Measurements from ENCODE around the gene LCN1. TPM values are rescaled to one million over a fixed set of nuclear protein-coding genes. Genes with fewer than 3 reads are reported as not detected.
"Not testable (repeated sequence)": the region's sequence is repeated elsewhere in the genome, so short reads cannot be mapped to it uniquely, and the experiment has no call there.

Gene LCN1
- total and polyA plus RNA-seq, 2 of the 4 experiments (the other 2 are of a cell fraction) = not detected

GRCh38 chr9:135513351-135513846 lies 7.8 kb upstream of the LCN1 start:
- Histone ChIP-seq H3K4me1 (ENCODE audit: control insufficient read depth, insufficient read depth, low read length) (no peaks in the 10 kb centered on the region), H4K91ac (ENCODE audit: insufficient read depth, low read depth, low read length) (no peak overlapping the region), H3K27ac (ENCODE audit: insufficient read depth, low read length) (no peak overlapping the region), H3K4ac (ENCODE audit: low read depth, low read length) (no peak overlapping the region), H3K4me2 (ENCODE audit: low read depth, low read length) (no peak overlapping the region), H4K8ac (ENCODE audit: low read depth in 2 of 2, low read length in 2 of 2) (no peak overlapping the region), H3K36me3 (ENCODE audit: control insufficient read depth, insufficient read depth, low read length) (no peaks in the 10 kb centered on the region), H2AK5ac (ENCODE audit: low read depth, low read length) (no peak overlapping the region), H3K23ac (ENCODE audit: low read depth, low read length) (no peak overlapping the region), H3K9ac (ENCODE audit: low read depth, low read length) (no peak overlapping the region), H2AK9ac (replicated peaks; ENCODE audit: low read depth, low read length, poor library complexity) (no peak overlapping the region), H2AFZ (replicated peaks; ENCODE audit: low read length, poor library complexity) (no peak overlapping the region), H2BK120ac (ENCODE audit: low read depth, low read length) (no peak overlapping the region), H2BK15ac (ENCODE audit: low read depth, low read length) (no peak overlapping the region), H3K14ac (replicated peaks; ENCODE audit: low read depth, low read length) (no peak overlapping the region), H3K79me1 (ENCODE audit: low read depth in 1 of 2, low read length in 2 of 2) (no peaks in the 10 kb centered on the region), H2BK5ac (ENCODE audit: low read depth, low read length, poor library complexity, severe bottlenecking) (no peak overlapping the region), H3K56ac (ENCODE audit: extremely low read depth, insufficient read depth, low read length) (no peak overlapping the region), H3K4me3 (ENCODE audit: insufficient read depth, low read depth, low read length) (no peak overlapping the region), H3K9me1 (ENCODE audit: insufficient read depth, low read length) (no peaks in the 10 kb centered on the region), H4K5ac (ENCODE audit: low read depth, low read length) (no peak overlapping the region), H3K9me3 (ENCODE audit: control insufficient read depth, insufficient read depth, low read length) (no peaks in the 10 kb centered on the region), H3K27me3 (ENCODE audit: control insufficient read depth, insufficient read depth, low read length) (peaks cover 5% of the 10 kb centered on the region; the same call in 1 of the 2 replicates), H4K20me1 (ENCODE audit: insufficient read depth, low read length) (no peaks in the 10 kb centered on the region), H2BK20ac (ENCODE audit: low read depth, low read length) (no peak overlapping the region), H3K18ac (ENCODE audit: low read depth, low read length) (no peak overlapping the region)
- intact Hi-C loops (cut with micrococcal nuclease) = no loop called here
- in situ Hi-C loops (cut with MboI; ENCODE audit: low sequenced_read_pairs) = no loop called here
- POLR2A ChIA-PET (ENCODE audit: unreplicated experiment) = interaction anchor here (0.6 kb wide), 1 partner anchor 16 kb away, joined by 3 read pairs; no protein-coding TSS in a partner anchor
- no peak for TF ChIP-seq RFX5 (IDR thresholded peaks at IDR 0.05; ENCODE audit: low read depth, low read length)
- no peak for TF ChIP-seq POLR2A (IDR thresholded peaks at IDR 0.05; ENCODE audit: low read depth, low read length)
- TF ChIP-seq MAZ (IDR thresholded peaks at IDR 0.05; ENCODE audit: borderline replicate concordance, low read depth, low read length) = no peak
- CTCF ChIA-PET = no interaction called here
- ATAC-seq (ENCODE audit: low read depth) = peak; percentile 42
- 92% methylated on average over 8 of the region's 19 CpGs; no CpG with 5 or more reads in 1 of the 2 experiments for WGBS, 2 experiments (ENCODE audit: extremely low coverage in 2 of 2, insufficient read length in 1 of 2)
- no peak for DNase-seq
- no TSS peak for BruUV-seq (replicated peaks)
- dilution Hi-C loops (cut with HindIII; ENCODE audit: low sequenced_read_pairs, unreplicated experiment) = no loop called here

GRCh38 chr9:135513906-135514305 lies 7.3 kb upstream of the LCN1 start:
- H2AK9ac ChIP-seq (replicated peaks; ENCODE audit: low read depth, low read length, poor library complexity); POLR2A ChIA-PET (ENCODE audit: unreplicated experiment); H3K56ac ChIP-seq (ENCODE audit: extremely low read depth, insufficient read depth, low read length); H2AFZ ChIP-seq (replicated peaks; ENCODE audit: low read length, poor library complexity); H3K9ac ChIP-seq (ENCODE audit: low read depth, low read length); H4K91ac ChIP-seq (ENCODE audit: insufficient read depth, low read depth, low read length); H3K79me1 ChIP-seq (ENCODE audit: low read depth in 1 of 2, low read length in 2 of 2); H3K4me1 ChIP-seq (ENCODE audit: control insufficient read depth, insufficient read depth, low read length); H2AK5ac ChIP-seq (ENCODE audit: low read depth, low read length); DNase-seq; H3K36me3 ChIP-seq (ENCODE audit: control insufficient read depth, insufficient read depth, low read length); H3K23ac ChIP-seq (ENCODE audit: low read depth, low read length); H3K14ac ChIP-seq (replicated peaks; ENCODE audit: low read depth, low read length); H2BK5ac ChIP-seq (ENCODE audit: low read depth, low read length, poor library complexity, severe bottlenecking); H2BK20ac ChIP-seq (ENCODE audit: low read depth, low read length); BruUV-seq (replicated peaks); H3K18ac ChIP-seq (ENCODE audit: low read depth, low read length); intact Hi-C loops (cut with micrococcal nuclease); H3K4me3 ChIP-seq (ENCODE audit: insufficient read depth, low read depth, low read length); ATAC-seq (ENCODE audit: low read depth); H3K4me2 ChIP-seq (ENCODE audit: low read depth, low read length); in situ Hi-C loops (cut with MboI; ENCODE audit: low sequenced_read_pairs); H3K27me3 ChIP-seq (ENCODE audit: control insufficient read depth, insufficient read depth, low read length); dilution Hi-C loops (cut with HindIII; ENCODE audit: low sequenced_read_pairs, unreplicated experiment); CTCF ChIA-PET; H2BK15ac ChIP-seq (ENCODE audit: low read depth, low read length); H3K27ac ChIP-seq (ENCODE audit: insufficient read depth, low read length); H3K4ac ChIP-seq (ENCODE audit: low read depth, low read length); H4K5ac ChIP-seq (ENCODE audit: low read depth, low read length); H2BK120ac ChIP-seq (ENCODE audit: low read depth, low read length); H3K9me1 ChIP-seq (ENCODE audit: insufficient read depth, low read length); H3K9me3 ChIP-seq (ENCODE audit: control insufficient read depth, insufficient read depth, low read length); H4K20me1 ChIP-seq (ENCODE audit: insufficient read depth, low read length); H4K8ac ChIP-seq (ENCODE audit: low read depth in 2 of 2, low read length in 2 of 2): not testable (repeated sequence)
- WGBS, 2 experiments (ENCODE audit: extremely low coverage in 2 of 2, insufficient read length in 1 of 2) = no CpG with 5 or more reads among the region's 9 CpGs

Measured in IMR-90 (cell line).